VCaP (cell line): ENCODE measurements around the gene SUN1.
A peak's percentile ranks its signal among the peaks of the same experiment; 100 is the strongest.

Experiments used
- H3K27ac ChIP-seq: fragments of 450-650 bp; 2 replicates; pipeline ENCODE4 v1.5.1; 2017
- CTCF ChIP-seq: fragments of 450-650 bp; conservative IDR thresholded peaks from 2 replicates; pipeline ENCODE4 v1.5.1; 2017; ENCODE audit warnings: mild to moderate bottlenecking, moderate library complexity

Gene SUN1

GRCh38 chr7:824081-824480 lies 8.2 kb upstream of the SUN1 start:
- no peak for TF ChIP-seq CTCF
- H3K27ac ChIP-seq, result no peak overlapping the region

GRCh38 chr7:824664-825063 lies 7.6 kb upstream of the SUN1 start:
- peak overlapping the region; percentile 53; the same call in 1 of the 2 replicates for H3K27ac ChIP-seq
- no peak for TF ChIP-seq CTCF

- no peak for TF ChIP-seq CTCF
- H3K27ac ChIP-seq, result peak overlapping the region; percentile 53
These were observed 6.9 kb upstream of the SUN1 start for GRCh38 chr7:825386-825785.

GRCh38 chr7:826230-826917 lies 5.9 kb upstream of the SUN1 start:
- TF ChIP-seq CTCF, result no peak
- H3K27ac ChIP-seq, result peak overlapping the region; percentile 53

- no peak for TF ChIP-seq CTCF
- no peak overlapping the region for H3K27ac ChIP-seq
These were observed 3.3 kb upstream of the SUN1 start for GRCh38 chr7:828793-829561.

- no peak overlapping the region for H3K27ac ChIP-seq
- TF ChIP-seq CTCF, result no peak
These were observed 2.2 kb upstream of the SUN1 start for GRCh38 chr7:830069-830468.

GRCh38 chr7:831596-832166 lies 595 bp upstream of the SUN1 start:
- peak overlapping the region; percentile 9; the same call in 1 of the 2 replicates for H3K27ac ChIP-seq
- no peak for TF ChIP-seq CTCF
